DND-41 (cell line): ENCODE measurements around the gene CD4.
A peak's percentile ranks its signal among the peaks of the same experiment; 100 is the strongest.

Experiments
- ATAC-seq: fragments of 200-7000 bp; cut with Tn5 transposase; 3 replicates; pipeline ENCODE4 v1.9.1; 2021; ENCODE audit warnings: low read depth; ENCODE audit not compliant: insufficient read depth
- DNase-seq: peaks from one replicate; pipeline ENCODE4 v3.0.0-alpha.2; 2020
- H2AFZ ChIP-seq: 2 replicates; pipeline ENCODE4 v1.6.0; 2012; ENCODE audit warnings: low read depth, low read length
- H3K27ac ChIP-seq: 2 replicates; pipeline ENCODE4 v1.5.1; 2012; ENCODE audit warnings: low read length, inconsistent platforms
- H3K27me3 ChIP-seq: fragments of 200-600 bp; sonication (generic); 2 replicates; pipeline ENCODE4 v1.6.0; 2012; ENCODE audit warnings: low read length, mild to moderate bottlenecking, inconsistent platforms; ENCODE audit not compliant: insufficient read depth, poor library complexity
- H3K36me3 ChIP-seq: 2 replicates; pipeline ENCODE4 v1.5.1; 2012; ENCODE audit warnings: low read length, inconsistent platforms; ENCODE audit not compliant: insufficient read depth
- H3K4me1 ChIP-seq: 2 replicates; pipeline ENCODE4 v1.5.1; 2012; ENCODE audit warnings: mild to moderate bottlenecking, low read length; ENCODE audit not compliant: insufficient read depth
- H3K4me2 ChIP-seq: 2 replicates; pipeline ENCODE4 v1.6.0; 2012; ENCODE audit warnings: mild to moderate bottlenecking, moderate library complexity, low read length, inconsistent platforms; ENCODE audit not compliant: insufficient read depth
- H3K4me3 ChIP-seq, 2 experiments: fragments of 200-600 bp in 1 of 2; shearing (Covaris generic) in 1 of 2; 2 replicates each; pipeline ENCODE4 v1.5.1; 2012 to 2016; ENCODE audit warnings: inconsistent platforms in 2 of 2, low read length in 2 of 2, mild to moderate bottlenecking in 2 of 2, low read depth in 1 of 2, moderate library complexity in 1 of 2
- H3K79me2 ChIP-seq: 2 replicates; pipeline ENCODE4 v1.6.0; 2012; ENCODE audit warnings: low read length, inconsistent platforms; ENCODE audit not compliant: insufficient read depth
- H3K9ac ChIP-seq: 2 replicates; pipeline ENCODE4 v1.6.0; 2012; ENCODE audit warnings: low read depth, mild to moderate bottlenecking, inconsistent platforms, low read length, moderate library complexity
- H3K9me3 ChIP-seq: 2 replicates; pipeline ENCODE4 v1.5.1; 2012; ENCODE audit warnings: low read length, moderate library complexity, mild to moderate bottlenecking, inconsistent platforms; ENCODE audit not compliant: insufficient read depth, severe bottlenecking
- H4K20me1 ChIP-seq: 2 replicates; pipeline ENCODE4 v1.6.0; 2012; ENCODE audit warnings: low read length; ENCODE audit not compliant: insufficient read depth
- EZH2 ChIP-seq: IDR thresholded peaks from 3 replicates; pipeline ENCODE4 v1.6.1; 2012; ENCODE audit warnings: borderline replicate concordance, low read depth, mild to moderate bottlenecking, moderate library complexity, low read length, inconsistent platforms; ENCODE audit not compliant: severe bottlenecking
- TF ChIP-seq, protein P1 (sequence below): IDR thresholded peaks from 2 replicates; pipeline ENCODE4 v1.5.1; 2012; ENCODE audit warnings: borderline replicate concordance, low read length, moderate library complexity, mild to moderate bottlenecking; ENCODE audit not compliant: poor library complexity, severe bottlenecking; ENCODE audit errors: extremely low read depth

CD4 gene

DNA sequence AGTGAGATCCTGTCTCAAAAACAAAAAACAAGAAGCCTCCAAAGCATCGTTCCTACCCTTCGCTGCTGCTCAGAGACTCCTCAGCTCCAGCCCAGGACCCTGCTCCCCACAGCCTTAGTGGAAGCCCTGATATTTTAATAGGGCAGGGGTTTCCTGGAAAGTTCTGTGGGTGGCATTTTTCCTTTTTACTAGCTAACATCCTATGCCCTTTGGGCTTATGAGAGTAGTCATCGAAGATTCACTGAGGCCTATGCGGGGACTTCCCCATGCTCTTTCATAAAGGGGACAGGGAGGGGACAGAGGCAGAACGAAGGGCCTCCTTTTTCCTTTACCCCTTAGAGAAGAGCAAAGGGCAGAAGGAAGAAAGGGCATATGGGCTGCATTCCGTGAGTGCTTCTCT is 8.8 kb upstream of the CD4 start:
- Histone ChIP-seq H2AFZ (no peak overlapping the region), H3K9ac (no peak overlapping the region), H3K4me3 (no peak overlapping the region), H3K27me3 (peaks cover 5% of the 10 kb centered on the region), H3K4me2 (no peak overlapping the region), H3K4me1 (peaks cover 29% of the 10 kb centered on the region), H3K9me3 (no peaks in the 10 kb centered on the region), H3K79me2 (no peaks in the 10 kb centered on the region), H3K27ac (no peak overlapping the region), H4K20me1 (no peaks in the 10 kb centered on the region), H3K36me3 (no peaks in the 10 kb centered on the region)
- no peak for ATAC-seq
- TF ChIP-seq, protein P1, sequence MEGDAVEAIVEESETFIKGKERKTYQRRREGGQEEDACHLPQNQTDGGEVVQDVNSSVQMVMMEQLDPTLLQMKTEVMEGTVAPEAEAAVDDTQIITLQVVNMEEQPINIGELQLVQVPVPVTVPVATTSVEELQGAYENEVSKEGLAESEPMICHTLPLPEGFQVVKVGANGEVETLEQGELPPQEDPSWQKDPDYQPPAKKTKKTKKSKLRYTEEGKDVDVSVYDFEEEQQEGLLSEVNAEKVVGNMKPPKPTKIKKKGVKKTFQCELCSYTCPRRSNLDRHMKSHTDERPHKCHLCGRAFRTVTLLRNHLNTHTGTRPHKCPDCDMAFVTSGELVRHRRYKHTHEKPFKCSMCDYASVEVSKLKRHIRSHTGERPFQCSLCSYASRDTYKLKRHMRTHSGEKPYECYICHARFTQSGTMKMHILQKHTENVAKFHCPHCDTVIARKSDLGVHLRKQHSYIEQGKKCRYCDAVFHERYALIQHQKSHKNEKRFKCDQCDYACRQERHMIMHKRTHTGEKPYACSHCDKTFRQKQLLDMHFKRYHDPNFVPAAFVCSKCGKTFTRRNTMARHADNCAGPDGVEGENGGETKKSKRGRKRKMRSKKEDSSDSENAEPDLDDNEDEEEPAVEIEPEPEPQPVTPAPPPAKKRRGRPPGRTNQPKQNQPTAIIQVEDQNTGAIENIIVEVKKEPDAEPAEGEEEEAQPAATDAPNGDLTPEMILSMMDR, result no peak
- no peak for TF ChIP-seq EZH2
- DNase-seq, result no peak

DNA sequence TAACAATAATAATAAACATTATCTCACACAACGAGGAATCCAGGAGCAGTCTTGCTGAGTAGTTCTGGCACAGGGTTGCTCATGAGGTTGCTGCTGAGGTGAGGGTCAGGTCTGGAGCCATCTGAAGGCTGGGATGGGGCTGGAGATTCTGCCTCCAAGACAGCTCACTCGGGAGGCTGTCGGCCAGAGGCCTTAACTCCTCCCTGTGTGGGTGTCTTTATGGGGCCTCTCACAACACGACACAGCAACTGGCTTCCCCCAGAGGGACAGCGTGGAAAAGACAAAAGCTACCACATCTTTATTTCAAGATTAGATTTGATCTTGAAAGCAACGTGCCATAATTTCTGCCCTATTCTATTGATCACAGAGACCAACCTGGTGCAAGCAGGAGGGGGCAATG is 7.2 kb upstream of the CD4 start:
- no peak overlapping the region for H3K27ac ChIP-seq
- ATAC-seq, result no peak
- no peak overlapping the region for H3K4me2 ChIP-seq
- H3K9ac ChIP-seq, result no peak overlapping the region
- peaks cover 7% of the 10 kb centered on the region for H3K27me3 ChIP-seq
- H3K4me1 ChIP-seq, result peaks cover 33% of the 10 kb centered on the region
- 0 out of 2 replicates have a peak overlapping the region, but pooled peaks have one; percentile 2 for H2AFZ ChIP-seq
- H3K36me3 ChIP-seq, result no peaks in the 10 kb centered on the region
- no peak for DNase-seq
- no peak for TF ChIP-seq EZH2
- TF ChIP-seq, protein P1, result no peak
- no peaks in the 10 kb centered on the region for H4K20me1 ChIP-seq
- H3K79me2 ChIP-seq, result no peaks in the 10 kb centered on the region
- no peak overlapping the region for H3K4me3 ChIP-seq
- no peaks in the 10 kb centered on the region for H3K9me3 ChIP-seq

DNA sequence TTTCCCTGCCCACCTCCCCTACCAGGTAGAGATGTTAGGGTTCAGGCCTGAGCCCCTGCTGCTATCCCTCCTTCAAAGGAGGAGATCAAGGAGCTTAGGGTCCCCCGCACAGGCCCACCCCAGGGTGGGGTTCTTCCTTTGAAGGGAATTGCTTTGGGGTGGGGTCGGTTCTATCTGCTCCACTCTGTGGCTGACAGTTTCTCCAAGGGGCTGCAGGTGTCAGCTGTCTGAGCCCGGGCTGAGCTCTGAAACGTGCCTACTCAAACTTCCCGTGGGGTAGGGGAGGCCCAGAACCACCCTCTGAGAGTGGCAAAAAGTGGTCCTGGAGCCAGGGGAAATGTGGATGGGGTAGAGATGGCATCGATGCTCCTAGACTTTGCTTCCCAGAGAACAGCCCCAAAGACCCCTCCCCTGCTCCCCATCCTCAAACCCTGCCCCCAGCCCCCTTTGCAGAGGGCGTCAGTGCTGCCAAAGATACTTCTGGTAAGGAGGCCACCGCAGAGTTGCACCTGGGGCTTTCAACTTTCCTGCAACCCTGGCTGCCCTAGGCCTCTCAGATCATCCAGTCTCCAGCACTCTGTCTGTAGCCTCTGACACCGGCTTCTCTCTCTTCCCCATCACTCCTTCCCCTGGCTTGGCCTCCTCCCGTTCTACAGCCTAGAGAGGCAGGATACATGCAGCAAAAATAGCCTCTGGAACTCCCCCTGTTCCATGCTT is 6.3 kb upstream of the CD4 start:
- peak; percentile 57 for ATAC-seq
- no peak overlapping the region for H3K4me3 ChIP-seq

More for the DNA sequence above, 6.3 kb upstream of the CD4 start:
- H3K9ac ChIP-seq, result no peak overlapping the region
- peak overlapping the region; percentile 26; the same call in 1 of the 2 replicates for H2AFZ ChIP-seq
- H3K36me3 ChIP-seq, result no peaks in the 10 kb centered on the region
- peaks cover 6% of the 10 kb centered on the region for H3K27me3 ChIP-seq
- peak overlapping the region; percentile 42; the same call in 1 of the 2 replicates for H3K27ac ChIP-seq
- no peaks in the 10 kb centered on the region for H3K79me2 ChIP-seq
- H4K20me1 ChIP-seq, result no peaks in the 10 kb centered on the region
- DNase-seq, result peak; percentile 66
- TF ChIP-seq, protein P1, result no peak
- no peak overlapping the region for H3K4me2 ChIP-seq
- H3K4me1 ChIP-seq, result peaks cover 33% of the 10 kb centered on the region
- H3K9me3 ChIP-seq, result no peaks in the 10 kb centered on the region
